Measurements from ENCODE around the gene LIN7A.
"Not testable (repeated sequence)": the region's sequence is repeated elsewhere in the genome, so short reads cannot be mapped to it uniquely, and the experiment has no call there.

DNA sequence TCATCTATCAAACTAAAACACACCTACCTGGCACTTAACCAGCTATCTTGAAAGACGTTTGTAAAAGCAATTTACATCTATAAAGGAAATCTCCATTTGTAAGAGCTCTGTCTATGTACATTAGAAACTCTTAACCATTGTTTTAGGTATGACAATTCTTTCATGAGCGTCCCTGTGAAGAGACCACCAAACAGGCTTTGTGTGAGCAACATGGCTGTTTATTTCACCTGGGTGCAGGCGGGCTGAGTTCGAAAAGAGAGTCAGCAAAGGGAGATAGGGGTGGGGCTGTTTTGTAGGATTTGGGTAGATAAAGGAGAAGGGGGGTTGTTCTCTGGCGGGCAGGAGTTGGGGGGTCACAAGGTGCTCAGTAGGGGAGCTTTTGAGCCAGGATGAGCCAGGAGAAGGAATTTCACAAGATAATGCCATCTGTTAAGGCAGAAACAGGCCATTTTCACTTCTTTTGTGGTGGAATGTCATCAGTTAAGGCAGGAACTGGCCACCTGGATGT is 154.7 kb downstream of the LIN7A start:
- TF ChIP-seq POLR2AphosphoS5 (IDR thresholded peaks at IDR 0.05; ENCODE audit: low read depth, low read length); TCF7L2 (IDR thresholded peaks at IDR 0.05; ENCODE audit: low read depth, low read length); CTCF (IDR thresholded peaks at IDR 0.05); REST (IDR thresholded peaks at IDR 0.05; ENCODE audit: insufficient read depth in 1 of 2, low read depth in 2 of 2, low read length in 1 of 2); SIN3A (IDR thresholded peaks at IDR 0.05; ENCODE audit: borderline replicate concordance, insufficient read depth, low read depth, low read length): not testable (repeated sequence)

Measured in Panc1 (cell line).